GM12872 (cell line): ENCODE data around the gene BRICD5.

Experiments used
- TF ChIP-seq, protein P1 (sequence below): IDR thresholded peaks from 3 replicates; pipeline ENCODE4 v1.5.1; 2011; ENCODE audit warnings: low read depth, mild to moderate bottlenecking, low read length, moderate library complexity; ENCODE audit not compliant: insufficient read depth

Gene BRICD5

DNA sequence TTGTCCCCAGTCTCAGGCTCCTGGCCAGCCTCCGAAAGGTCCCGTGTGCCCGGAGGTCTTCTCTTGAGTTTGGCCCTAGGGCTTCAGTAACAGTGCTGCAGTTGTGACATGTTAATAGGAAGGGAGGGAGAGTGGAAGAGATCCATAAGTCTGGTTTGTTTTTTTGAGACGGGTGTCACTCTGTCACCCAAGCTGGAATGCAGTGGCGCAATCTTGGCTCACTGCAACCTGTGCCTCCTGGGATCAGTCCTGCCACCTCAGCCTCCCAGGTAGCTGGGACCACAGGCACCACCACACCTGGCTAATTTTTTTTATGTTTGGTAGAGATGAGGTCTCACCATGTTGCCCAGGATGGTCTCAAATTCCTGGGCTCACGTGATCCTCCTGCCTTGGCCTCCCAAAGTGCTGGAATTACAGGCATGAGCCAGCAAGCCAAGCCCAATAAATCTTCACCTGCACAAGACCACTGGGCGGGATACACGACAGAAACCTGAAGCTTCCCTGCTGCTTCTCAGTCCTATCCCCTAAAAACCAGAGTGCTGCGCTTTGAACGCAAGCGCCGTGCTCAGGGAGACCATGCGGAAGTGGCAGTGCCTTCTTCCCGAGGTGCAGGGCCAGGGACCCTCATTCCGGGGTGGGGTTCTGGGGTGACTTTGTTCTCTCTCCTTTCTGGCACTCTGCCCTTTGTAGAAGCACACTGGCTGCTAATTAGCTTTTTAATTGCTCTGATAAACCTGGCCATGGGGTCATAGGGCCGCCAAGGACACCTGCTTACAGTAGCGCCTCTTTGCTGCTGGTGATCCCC is 44.2 kb downstream of the BRICD5 start:
- TF ChIP-seq, protein P1, sequence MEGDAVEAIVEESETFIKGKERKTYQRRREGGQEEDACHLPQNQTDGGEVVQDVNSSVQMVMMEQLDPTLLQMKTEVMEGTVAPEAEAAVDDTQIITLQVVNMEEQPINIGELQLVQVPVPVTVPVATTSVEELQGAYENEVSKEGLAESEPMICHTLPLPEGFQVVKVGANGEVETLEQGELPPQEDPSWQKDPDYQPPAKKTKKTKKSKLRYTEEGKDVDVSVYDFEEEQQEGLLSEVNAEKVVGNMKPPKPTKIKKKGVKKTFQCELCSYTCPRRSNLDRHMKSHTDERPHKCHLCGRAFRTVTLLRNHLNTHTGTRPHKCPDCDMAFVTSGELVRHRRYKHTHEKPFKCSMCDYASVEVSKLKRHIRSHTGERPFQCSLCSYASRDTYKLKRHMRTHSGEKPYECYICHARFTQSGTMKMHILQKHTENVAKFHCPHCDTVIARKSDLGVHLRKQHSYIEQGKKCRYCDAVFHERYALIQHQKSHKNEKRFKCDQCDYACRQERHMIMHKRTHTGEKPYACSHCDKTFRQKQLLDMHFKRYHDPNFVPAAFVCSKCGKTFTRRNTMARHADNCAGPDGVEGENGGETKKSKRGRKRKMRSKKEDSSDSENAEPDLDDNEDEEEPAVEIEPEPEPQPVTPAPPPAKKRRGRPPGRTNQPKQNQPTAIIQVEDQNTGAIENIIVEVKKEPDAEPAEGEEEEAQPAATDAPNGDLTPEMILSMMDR: no peak

DNA sequence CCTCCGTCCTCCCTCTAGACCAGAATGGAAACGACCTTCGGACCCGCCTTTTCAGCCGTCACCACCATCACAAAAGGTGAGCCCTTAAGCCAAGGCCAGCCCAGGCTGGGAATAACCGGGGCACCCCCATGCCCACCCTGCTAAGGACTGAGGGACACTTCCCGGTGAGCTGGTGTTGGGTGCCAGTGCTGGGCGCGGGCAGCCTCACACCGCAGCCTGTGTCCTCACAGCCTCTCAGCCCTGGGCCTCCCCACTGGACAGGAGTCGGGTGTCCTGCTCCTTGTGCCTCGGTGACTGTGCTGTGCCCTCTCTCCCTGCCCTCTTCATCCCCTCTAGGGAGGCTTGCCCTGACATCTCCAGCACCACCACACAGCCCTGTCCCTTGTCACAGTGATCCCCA is 44.8 kb downstream of the BRICD5 start:
- TF ChIP-seq, protein P1: no peak

DNA sequence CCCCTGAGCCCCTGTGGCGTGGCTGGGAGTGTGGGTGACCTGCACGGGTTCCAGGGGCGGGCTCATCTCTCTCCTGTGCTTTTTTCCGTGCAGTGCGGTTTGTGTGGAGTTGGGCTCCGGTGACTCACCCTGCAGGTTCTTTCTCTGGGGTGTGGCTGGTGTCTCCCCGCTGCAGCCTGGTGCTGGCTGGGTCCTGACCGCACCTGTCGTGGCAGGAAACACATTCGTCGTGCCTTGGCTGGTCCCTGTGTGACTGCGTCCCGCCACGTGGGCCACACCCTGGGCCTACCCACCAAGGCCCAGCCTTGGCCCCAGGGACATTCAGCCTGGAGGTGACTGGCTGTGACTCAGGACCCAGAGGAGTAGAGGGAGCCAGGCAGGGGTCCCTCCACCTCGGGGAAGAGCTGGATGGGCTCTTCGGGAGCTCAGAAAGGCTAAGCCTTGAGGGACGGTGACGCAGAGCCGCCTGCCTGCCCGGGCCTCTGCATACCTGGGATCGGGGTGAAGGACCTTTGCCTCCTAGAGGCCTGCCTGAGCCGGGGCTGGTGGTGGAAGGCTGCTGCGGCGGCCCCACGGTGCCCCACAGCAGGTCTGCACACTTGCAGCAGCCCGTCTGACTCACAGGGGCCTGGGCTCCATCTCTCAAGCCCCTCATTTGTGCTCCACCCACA is 47.3 kb downstream of the BRICD5 start:
- TF ChIP-seq, protein P1: no peak

DNA sequence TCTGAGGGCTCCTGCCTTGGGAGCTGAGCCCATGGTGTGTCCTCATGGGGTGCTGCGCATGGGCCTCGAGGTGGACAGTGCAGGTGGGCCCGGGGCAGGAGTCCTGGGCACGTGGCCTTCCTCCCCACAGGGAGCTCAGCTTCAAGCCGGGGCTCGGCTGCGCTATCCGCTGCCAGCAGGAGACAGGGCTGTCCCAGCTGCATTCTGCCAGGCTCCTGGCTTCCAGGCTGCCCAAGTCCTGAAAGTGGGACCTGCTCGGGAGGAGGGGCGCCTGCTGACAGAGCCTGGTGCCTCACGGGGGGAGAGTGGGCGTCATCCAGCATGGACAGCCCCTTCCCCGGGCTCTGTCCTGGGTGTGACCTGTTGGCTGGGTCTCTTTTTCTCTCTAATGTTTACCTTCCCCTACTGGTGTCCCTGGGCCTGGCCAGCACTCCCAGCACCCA is 48.0 kb downstream of the BRICD5 start:
- TF ChIP-seq, protein P1: no peak

DNA sequence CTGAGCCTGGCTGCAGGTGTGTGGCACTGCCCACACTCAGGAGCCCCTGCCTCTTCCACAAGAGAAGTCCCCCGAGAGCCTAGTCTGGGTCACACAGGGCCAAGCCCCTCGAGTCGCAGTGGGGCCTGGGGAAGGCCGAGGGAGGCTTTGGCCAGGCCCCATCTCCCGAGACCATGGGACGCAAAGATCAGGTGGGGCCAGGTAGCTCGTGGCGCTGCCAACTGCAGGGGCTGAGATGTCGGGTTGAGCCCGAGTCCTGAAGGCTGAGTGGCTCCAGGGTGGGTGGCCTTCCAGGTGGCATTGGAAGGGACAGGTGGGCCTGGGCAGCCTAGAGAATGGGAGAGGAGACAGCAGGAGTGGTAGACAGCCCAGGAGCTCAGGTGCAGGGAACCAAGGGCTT is 48.8 kb downstream of the BRICD5 start:
- TF ChIP-seq, protein P1: no peak

DNA sequence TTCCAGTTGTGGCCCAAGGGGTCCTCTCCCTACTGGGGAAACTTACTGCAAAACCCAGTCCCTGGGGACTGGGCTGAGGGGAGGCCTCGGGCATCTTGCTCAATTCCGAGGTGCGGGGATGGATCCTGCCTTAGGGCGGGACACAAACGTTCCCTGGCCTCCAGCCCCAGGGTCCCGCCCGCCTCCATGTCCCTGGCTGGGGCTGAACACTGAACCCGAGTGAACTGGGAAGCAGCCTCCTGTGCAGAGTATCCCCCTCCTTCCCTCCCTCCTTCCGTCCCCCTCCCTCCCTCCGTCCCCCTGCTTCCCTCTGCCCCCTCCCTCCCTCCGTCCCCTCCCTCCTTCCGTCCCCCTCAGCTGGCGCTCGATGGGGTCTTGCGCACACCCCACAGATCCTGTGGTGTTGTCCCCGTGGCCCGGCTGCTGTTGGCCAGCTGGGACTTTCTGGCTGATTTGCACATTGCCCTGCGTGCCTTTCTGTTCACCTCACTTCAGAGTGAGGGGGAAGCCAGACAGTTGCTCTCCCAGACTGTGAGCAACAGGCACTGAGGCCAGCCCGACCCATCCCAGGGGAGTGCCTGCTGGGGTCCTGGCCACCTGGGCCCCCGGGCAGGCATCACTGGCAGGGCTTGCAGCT is 49.6 kb downstream of the BRICD5 start:
- TF ChIP-seq, protein P1: no peak
